ENCODE data around the gene TBX22.
"Not testable (repeated sequence)": the region's sequence is repeated elsewhere in the genome, so short reads cannot be mapped to it uniquely, and the experiment has no call there.

The TBX22 gene, protein sequence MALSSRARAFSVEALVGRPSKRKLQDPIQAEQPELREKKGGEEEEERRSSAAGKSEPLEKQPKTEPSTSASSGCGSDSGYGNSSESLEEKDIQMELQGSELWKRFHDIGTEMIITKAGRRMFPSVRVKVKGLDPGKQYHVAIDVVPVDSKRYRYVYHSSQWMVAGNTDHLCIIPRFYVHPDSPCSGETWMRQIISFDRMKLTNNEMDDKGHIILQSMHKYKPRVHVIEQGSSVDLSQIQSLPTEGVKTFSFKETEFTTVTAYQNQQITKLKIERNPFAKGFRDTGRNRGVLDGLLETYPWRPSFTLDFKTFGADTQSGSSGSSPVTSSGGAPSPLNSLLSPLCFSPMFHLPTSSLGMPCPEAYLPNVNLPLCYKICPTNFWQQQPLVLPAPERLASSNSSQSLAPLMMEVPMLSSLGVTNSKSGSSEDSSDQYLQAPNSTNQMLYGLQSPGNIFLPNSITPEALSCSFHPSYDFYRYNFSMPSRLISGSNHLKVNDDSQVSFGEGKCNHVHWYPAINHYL

DNA sequence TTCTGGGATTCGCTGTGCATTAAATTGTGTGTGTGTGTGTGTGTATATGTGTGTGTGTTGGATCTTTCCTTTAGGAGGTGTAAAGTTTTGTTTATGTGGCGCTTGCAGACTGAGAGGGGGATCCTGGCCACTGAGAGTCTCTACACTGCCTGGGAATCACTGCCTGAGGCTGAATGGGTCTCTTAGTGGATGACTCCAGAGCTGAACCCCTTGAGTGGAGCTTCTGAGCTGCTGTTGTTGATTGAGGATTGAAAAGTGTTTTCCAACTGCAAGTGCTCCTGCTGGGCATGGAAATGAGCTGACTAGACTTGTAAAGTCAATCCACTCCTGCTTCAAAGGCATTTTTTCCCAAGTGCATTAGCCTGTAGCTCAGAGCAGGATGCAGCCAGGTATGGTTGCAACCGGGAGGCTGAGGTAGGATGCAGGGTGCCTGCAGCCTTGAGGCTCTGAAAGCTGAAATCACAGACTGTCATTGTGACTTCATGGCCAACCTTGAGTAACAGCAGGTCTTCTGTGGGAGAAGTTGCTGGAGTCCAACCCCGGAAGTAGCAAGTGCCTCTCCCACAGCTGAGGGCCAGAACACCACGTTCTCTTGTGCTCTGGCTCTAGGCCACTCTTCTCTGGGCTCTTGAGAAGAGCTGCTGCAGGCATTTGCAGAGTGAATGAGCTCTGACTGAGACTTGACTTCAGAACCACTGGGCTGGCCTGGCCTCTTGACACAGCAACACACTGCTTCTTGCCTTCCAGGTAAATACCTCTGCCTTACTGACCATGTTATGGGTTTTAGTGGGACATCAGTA is at the start of gene TBX22:
Gene TBX22 (plus strand): TSS at position 613 of the 800 bp plus-strand sequence. CDS start 7,517 bp downstream, outside the sequence.
- FAIRE-seq (no peak), DNase-seq (ENCODE audit: low spot score) (no peak)

DNA sequence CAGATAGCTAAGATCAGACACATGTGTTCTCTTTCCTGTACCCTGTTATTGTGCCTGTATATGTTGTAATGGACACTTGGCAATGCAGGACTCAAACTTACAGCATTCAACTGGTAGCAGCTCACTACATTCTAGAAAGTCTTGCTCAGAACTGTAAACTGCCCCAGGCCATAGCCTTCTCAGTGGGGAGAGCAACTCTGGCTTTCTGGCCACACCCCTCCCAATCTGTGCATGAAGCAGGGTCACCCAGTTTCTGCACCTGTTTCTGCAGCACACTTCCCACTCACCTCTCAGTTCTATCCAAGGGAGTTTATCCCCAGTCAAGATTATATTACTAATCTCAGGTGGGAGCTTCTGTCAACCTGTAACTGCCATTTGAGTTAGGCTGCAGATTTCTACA is 38.9 kb upstream of the TBX22 start:
- DNase-seq (ENCODE audit: low spot score) (no peak), FAIRE-seq (no peak)

DNA sequence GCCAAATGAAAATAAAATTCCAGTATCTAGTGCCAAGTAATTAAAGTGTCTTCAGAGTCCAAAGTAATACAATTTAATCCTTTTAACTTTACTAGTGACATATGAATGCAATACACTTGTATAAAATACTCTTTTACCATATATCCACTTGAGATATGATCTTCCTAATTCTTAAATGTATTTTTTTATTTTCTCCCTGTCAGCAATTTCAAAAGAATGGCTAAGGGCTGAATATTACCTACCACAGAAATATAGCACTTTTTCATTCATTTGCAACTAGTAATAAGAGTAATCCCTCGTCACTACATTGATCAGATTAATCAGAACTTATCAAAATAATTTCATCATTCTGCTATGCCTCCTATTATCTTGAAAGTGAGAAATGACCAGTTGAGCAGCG is 10.1 kb upstream of the TBX22 start:
- FAIRE-seq, result no peak
- no peak for DNase-seq (ENCODE audit: low spot score)

DNA sequence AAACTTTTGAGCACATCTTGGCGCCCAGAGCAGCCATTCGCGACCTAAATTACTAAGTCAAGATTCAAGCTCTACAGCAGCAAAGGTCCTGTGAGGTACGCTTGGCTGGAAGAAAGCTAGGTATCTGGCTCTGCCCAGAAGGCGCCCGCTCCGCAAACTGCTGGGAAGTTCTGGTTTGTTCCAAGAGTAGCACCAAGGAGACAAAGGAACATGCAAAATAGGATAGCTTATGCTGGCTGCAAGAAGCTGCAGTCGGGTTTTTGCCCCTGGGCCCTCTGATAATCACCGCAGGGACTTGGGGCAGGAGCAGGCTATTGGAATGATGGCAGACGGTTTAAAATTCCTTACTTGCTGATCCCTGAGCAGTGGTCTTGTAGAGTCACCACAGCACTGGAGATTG is 3.0 kb upstream of the TBX22 start:
- no peak for FAIRE-seq
- no peak for DNase-seq (ENCODE audit: low spot score)

DNA sequence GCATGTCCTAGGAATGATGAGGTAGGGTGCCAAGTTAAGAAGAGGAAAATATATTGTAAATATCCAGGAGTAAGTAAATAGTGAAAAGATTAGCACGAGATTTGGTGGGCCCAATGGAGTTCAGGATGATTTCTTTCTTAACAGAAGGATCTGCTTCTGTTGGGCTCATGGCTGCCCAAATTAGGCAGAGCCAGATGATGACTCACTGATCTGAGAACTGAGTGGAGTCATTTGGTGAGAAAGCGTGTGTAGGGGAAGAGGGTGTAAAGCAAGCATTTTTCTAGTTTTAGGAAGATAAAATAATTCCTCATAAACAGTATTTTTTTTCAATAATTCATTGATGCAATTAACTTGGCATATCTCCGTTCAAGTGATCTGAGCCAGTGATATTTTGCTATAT is 1.6 kb downstream of the TBX22 start:
- FAIRE-seq (no peak), DNase-seq (ENCODE audit: low spot score) (no peak)

DNA sequence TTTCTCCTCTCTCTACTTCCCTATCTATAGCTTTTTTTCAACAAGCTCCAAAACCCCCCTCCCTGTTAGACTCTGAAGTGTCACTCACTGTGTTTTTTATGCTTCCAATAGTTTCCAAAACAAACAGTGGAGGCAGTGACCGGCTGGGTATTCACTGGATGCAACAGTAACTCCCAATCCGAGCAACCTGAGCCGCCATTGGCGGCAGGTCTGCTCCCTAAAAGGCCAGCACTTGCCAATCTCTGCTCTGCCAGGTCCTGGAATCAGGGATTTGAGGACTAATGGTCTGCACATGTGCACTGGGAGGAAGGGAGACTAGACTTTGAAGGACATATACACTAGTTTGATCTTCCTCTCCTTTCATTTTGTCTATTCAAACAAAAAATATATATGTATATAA is 7.1 kb downstream of the TBX22 start:
- no peak for FAIRE-seq
- peak; percentile 21 for DNase-seq (ENCODE audit: low spot score)

DNA sequence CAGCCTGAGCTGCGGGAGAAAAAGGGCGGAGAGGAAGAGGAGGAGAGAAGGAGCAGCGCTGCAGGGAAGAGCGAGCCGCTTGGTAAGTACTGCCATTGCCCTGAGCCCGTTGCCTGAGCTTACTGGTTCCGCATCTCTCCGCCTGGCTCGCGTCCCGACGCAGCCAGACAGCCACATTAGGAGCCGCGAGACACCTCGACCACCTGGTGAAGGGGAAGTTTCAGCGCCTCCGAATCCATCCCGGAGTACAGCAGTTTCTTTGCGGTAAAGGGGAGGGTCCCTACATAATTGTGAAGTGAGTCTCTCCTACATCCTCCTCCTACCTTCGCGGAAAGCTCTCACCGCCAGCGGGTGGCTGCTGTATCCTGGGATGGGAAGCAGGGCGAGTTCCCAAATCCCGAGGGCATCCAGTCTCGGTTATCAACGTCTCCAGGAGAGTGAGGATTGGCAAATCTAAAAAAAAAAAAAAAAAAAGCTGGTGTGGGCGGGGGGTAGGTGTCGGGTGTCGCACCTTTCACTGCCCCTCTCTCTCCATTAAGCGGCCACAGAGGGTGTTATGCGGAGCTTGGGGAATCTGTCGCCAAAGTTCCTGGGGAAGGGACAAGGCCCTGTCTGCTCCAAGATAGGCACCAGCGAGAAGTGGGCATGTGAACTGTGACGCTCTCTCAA is 7.9 kb downstream of the TBX22 start:
- peak; percentile 44 for DNase-seq (ENCODE audit: low spot score)

DNA sequence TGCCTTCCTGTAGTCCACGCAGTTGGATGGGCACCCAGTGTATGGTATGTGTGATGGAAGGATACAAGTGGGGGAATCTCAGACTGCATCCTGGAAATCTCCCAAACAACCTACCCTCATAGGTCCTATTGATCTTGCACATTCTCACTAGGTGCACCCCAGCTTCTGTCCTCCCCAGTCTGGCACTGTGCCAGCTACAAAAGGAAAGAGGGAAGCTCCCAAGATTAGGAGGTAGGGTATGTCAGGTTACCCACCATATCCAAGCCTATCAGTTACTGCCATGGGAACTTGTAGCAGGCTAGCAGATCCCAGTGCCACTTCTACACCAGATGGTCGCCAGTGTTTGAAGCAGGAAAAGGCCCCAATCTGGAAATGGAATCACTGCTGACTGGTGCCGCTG is 11.6 kb downstream of the TBX22 start:
- no peak for DNase-seq (ENCODE audit: low spot score)

More for the DNA sequence above, 7.9 kb downstream of the TBX22 start:
- no peak for FAIRE-seq

DNA sequence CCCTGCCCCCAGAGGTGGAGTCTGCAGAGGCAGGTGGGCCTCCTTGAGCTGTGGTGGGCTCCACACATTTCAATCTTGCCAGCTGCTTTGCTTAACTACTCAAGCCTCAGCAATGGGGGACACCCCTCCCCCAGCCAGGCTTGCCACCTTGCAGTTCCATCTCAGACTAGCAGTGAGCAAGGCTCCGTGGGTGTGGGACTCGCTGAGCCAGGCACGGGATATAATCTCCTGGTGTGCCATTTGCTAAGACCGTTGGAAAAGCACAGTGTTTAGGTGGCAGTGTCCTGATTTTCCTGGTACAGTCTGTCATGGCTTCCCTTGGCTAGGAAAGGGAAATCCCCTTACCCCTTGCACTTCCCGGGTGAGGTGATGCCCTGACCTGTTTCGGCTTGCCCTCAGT is 51.6 kb downstream of the TBX22 start:
- not testable (repeated sequence) for DNase-seq (ENCODE audit: low spot score); FAIRE-seq

More for the DNA sequence above, 11.6 kb downstream of the TBX22 start:
- no peak for FAIRE-seq

DNA sequence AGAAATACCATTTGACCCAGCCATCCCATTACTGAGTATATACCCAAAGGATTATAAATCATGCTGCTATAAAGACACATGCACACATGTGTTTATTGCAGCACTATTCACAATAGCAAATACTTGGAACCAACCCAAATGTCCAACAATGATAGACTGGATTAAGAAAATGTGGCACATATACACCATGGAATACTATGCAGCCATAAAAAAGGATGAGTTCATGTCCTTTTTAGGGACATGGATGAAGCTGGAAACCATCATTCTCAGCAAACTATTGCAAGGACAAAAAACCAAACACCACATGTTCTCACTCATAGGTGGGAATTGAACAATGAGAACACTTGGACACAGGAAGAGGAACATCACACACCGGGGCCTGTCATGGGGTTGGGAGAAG is 61.1 kb downstream of the TBX22 start:
- not testable (repeated sequence) for DNase-seq (ENCODE audit: low spot score); FAIRE-seq
